ENCODE data around the gene RPL7A.

The RPL7A gene

DNA sequence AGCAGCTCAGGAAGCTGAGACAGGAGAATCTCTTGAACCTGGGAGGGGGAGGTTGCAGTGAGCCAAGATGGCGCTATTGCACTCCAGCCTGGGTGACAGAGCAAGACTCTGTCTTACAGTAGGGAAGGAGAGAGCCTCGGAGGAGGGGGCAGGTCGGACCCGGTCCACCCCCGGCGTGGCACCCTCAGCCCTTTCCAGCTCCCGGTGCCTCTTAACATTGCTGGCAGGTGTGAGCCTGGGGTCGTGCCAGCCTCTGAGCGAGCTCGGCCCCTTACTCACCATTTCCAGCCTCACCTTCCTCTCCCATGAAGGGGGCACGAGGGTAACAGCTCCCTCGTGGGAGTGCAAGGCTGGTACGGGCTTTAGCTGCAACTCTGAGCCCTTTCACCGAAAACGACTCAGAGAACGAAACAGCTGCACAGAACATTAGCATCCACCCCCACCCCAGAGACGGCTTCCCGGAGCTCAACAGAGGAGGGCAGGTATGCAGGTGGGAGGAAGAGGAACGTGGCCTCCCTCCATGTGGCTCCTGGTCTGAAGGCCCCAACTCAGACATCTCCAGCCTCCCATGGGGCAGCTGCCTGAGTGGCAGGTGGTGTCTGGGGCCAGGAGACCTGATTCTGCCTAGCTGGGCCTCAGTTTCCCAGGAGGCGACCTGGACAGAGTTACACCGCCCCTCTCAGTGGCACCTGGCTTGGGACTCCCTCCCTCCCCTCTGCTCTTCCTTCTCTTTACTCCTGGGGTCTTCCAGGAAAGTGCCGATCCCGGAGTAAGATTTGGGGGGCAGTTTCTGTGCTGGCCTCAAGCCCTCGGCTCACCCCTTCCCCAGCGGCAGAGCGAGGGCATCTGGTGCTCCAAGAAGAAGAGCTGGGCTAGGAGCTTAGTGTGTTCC is 44.5 kb upstream of the RPL7A start:
- Histone ChIP-seq H4K91ac (ENCODE audit: low read length) (no peak overlapping the region), H3K18ac (ENCODE audit: low read depth in 1 of 2, low read length in 2 of 2) (no peak overlapping the region), H3K9me3 (ENCODE audit: control insufficient read depth, low read length) (no peaks in the 10 kb centered on the region), H2AK5ac (ENCODE audit: low read length, severe bottlenecking) (no peak overlapping the region), H3K14ac (ENCODE audit: low read length in 2 of 2) (no peak overlapping the region), H2BK15ac (ENCODE audit: low read depth, poor library complexity, severe bottlenecking) (no peak overlapping the region), H3K4ac (ENCODE audit: low read depth in 1 of 2, low read length in 2 of 2) (no peak overlapping the region), H3K4me1 (ENCODE audit: control insufficient read depth, insufficient read depth, low read depth, low read length) (peaks cover 12% of the 10 kb centered on the region), H2BK5ac (ENCODE audit: low read depth, low read length, poor library complexity, severe bottlenecking) (no peak overlapping the region), H3K4me2 (ENCODE audit: low read length, poor library complexity, severe bottlenecking) (no peak overlapping the region), H3K27me3 (ENCODE audit: control insufficient read depth in 1 of 2, insufficient read depth in 1 of 2, low read length in 2 of 2) (peaks cover 6 to 66% of the 10 kb centered on the region in 2 experiments), H3K36me3 (ENCODE audit: control insufficient read depth in 1 of 2, insufficient read depth in 2 of 2, low read depth in 1 of 2, low read length in 2 of 2) (no peaks in the 10 kb centered on the region), H3K9ac (ENCODE audit: low read length) (no peak overlapping the region), H3K4me3 (ENCODE audit: insufficient read depth in 1 of 2, low read depth in 1 of 2, low read length in 2 of 2) (no peak overlapping the region), H3K23ac (ENCODE audit: low read length in 2 of 2) (no peak overlapping the region), H3K79me1 (replicated peaks; ENCODE audit: low read length, poor library complexity, severe bottlenecking) (no peaks in the 10 kb centered on the region), H2BK12ac (ENCODE audit: low read length in 2 of 2) (no peak overlapping the region), H3K27ac (ENCODE audit: low read length, poor library complexity, severe bottlenecking) (no peak overlapping the region), H2BK120ac (ENCODE audit: low read depth, low read length) (no peak overlapping the region), H4K8ac (ENCODE audit: low read length) (no peak overlapping the region), H2AFZ (ENCODE audit: low read depth, low read length) (no peak overlapping the region)
- no peak for DNase-seq
- 74% methylated on average over 20 of the region's 26 CpGs for WGBS

- no peak for DNase-seq
- no peaks in the 10 kb centered on the region for H3K79me1 ChIP-seq (replicated peaks; ENCODE audit: low read length, poor library complexity, severe bottlenecking)
- no peak overlapping the region for H3K23ac ChIP-seq (ENCODE audit: low read length in 2 of 2)
- no peak overlapping the region for H3K4ac ChIP-seq (ENCODE audit: low read depth in 1 of 2, low read length in 2 of 2)
- no peak overlapping the region for H3K27ac ChIP-seq (ENCODE audit: low read length, poor library complexity, severe bottlenecking)
- no peaks in the 10 kb centered on the region for H3K36me3 ChIP-seq (ENCODE audit: control insufficient read depth in 1 of 2, insufficient read depth in 2 of 2, low read depth in 1 of 2, low read length in 2 of 2)
- no peak overlapping the region for H3K14ac ChIP-seq (ENCODE audit: low read length in 2 of 2)
- H3K4me2 ChIP-seq (ENCODE audit: low read length, poor library complexity, severe bottlenecking), result no peak overlapping the region
- H3K9me3 ChIP-seq (ENCODE audit: control insufficient read depth, low read length), result no peaks in the 10 kb centered on the region
- H3K9ac ChIP-seq (ENCODE audit: low read length), result no peak overlapping the region
- no peak overlapping the region for H2BK5ac ChIP-seq (ENCODE audit: low read depth, low read length, poor library complexity, severe bottlenecking)
- H3K18ac ChIP-seq (ENCODE audit: low read depth in 1 of 2, low read length in 2 of 2), result no peak overlapping the region
- peaks cover 3 to 63% of the 10 kb centered on the region in 2 experiments for H3K27me3 ChIP-seq (ENCODE audit: control insufficient read depth in 1 of 2, insufficient read depth in 1 of 2, low read length in 2 of 2)
- H2BK15ac ChIP-seq (ENCODE audit: low read depth, poor library complexity, severe bottlenecking), result no peak overlapping the region
- H2AFZ ChIP-seq (ENCODE audit: low read depth, low read length), result no peak overlapping the region
- no peak overlapping the region for H2BK120ac ChIP-seq (ENCODE audit: low read depth, low read length)
- peaks cover 12% of the 10 kb centered on the region for H3K4me1 ChIP-seq (ENCODE audit: control insufficient read depth, insufficient read depth, low read depth, low read length)
- no peak overlapping the region for H4K91ac ChIP-seq (ENCODE audit: low read length)
- WGBS, result 82% methylated on average over 13 of the region's 13 CpGs
- no peak overlapping the region for H3K4me3 ChIP-seq (ENCODE audit: insufficient read depth in 1 of 2, low read depth in 1 of 2, low read length in 2 of 2)
- H2BK12ac ChIP-seq (ENCODE audit: low read length in 2 of 2), result no peak overlapping the region
- no peak overlapping the region for H4K8ac ChIP-seq (ENCODE audit: low read length)
- no peak overlapping the region for H2AK5ac ChIP-seq (ENCODE audit: low read length, severe bottlenecking)
Measured at GRCh38 chr9:133304158-133304470, 43.9 kb upstream of the RPL7A start.

- no peak overlapping the region for H3K4me3 ChIP-seq (ENCODE audit: insufficient read depth in 1 of 2, low read depth in 1 of 2, low read length in 2 of 2)
- 89% methylated on average over 38 of the region's 38 CpGs for WGBS
- H3K4ac ChIP-seq (ENCODE audit: low read depth in 1 of 2, low read length in 2 of 2), result no peak overlapping the region
- H3K18ac ChIP-seq (ENCODE audit: low read depth in 1 of 2, low read length in 2 of 2), result no peak overlapping the region
- H3K4me1 ChIP-seq (ENCODE audit: control insufficient read depth, insufficient read depth, low read depth, low read length), result peaks cover 12% of the 10 kb centered on the region
- H4K8ac ChIP-seq (ENCODE audit: low read length), result no peak overlapping the region
- no peak overlapping the region for H3K4me2 ChIP-seq (ENCODE audit: low read length, poor library complexity, severe bottlenecking)
- H2BK5ac ChIP-seq (ENCODE audit: low read depth, low read length, poor library complexity, severe bottlenecking), result no peak overlapping the region
- no peak overlapping the region for H2BK12ac ChIP-seq (ENCODE audit: low read length in 2 of 2)
- H3K79me1 ChIP-seq (replicated peaks; ENCODE audit: low read length, poor library complexity, severe bottlenecking), result no peaks in the 10 kb centered on the region
- H2BK15ac ChIP-seq (ENCODE audit: low read depth, poor library complexity, severe bottlenecking), result no peak overlapping the region
- H3K27ac ChIP-seq (ENCODE audit: low read length, poor library complexity, severe bottlenecking), result no peak overlapping the region
- no peak overlapping the region for H3K14ac ChIP-seq (ENCODE audit: low read length in 2 of 2)
- no peak overlapping the region for H4K91ac ChIP-seq (ENCODE audit: low read length)
- no peak overlapping the region for H3K23ac ChIP-seq (ENCODE audit: low read length in 2 of 2)
- no peak overlapping the region for H2AK5ac ChIP-seq (ENCODE audit: low read length, severe bottlenecking)
- no peaks in the 10 kb centered on the region for H3K9me3 ChIP-seq (ENCODE audit: control insufficient read depth, low read length)
- no peak overlapping the region for H2BK120ac ChIP-seq (ENCODE audit: low read depth, low read length)
- no peak for DNase-seq
- no peak overlapping the region for H3K9ac ChIP-seq (ENCODE audit: low read length)
- H2AFZ ChIP-seq (ENCODE audit: low read depth, low read length), result no peak overlapping the region
- no peaks in the 10 kb centered on the region for H3K36me3 ChIP-seq (ENCODE audit: control insufficient read depth in 1 of 2, insufficient read depth in 2 of 2, low read depth in 1 of 2, low read length in 2 of 2)
- H3K27me3 ChIP-seq (ENCODE audit: control insufficient read depth in 1 of 2, insufficient read depth in 1 of 2, low read length in 2 of 2), result peaks cover 3 to 64% of the 10 kb centered on the region in 2 experiments
Measured at GRCh38 chr9:133304477-133305377, 43.3 kb upstream of the RPL7A start.

DNA sequence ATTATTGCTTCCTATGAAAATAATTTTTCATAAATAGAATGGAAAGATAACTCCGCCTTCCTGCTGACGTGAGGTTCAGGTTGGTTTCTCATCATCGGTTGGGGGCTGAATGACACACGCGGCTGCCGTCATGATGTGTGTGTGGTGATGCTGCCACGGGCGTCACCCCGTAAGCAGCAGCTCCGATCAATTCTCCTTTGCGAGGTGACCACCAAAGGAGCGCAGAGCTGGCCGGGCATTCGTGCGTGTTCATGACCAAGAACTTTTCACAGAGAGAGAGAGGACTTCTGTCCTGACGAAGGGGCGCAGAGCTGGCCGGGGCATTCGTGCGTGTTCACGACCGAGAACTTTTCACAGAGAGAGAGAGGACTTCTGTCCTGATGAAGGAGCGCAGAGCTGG is 42.3 kb upstream of the RPL7A start:
- no peak overlapping the region for H3K4me2 ChIP-seq (ENCODE audit: low read length, poor library complexity, severe bottlenecking)
- H2BK5ac ChIP-seq (ENCODE audit: low read depth, low read length, poor library complexity, severe bottlenecking), result no peak overlapping the region
- no peak overlapping the region for H2BK15ac ChIP-seq (ENCODE audit: low read depth, poor library complexity, severe bottlenecking)
- no peak overlapping the region for H2AK5ac ChIP-seq (ENCODE audit: low read length, severe bottlenecking)
- H3K23ac ChIP-seq (ENCODE audit: low read length in 2 of 2), result no peak overlapping the region
- H3K4ac ChIP-seq (ENCODE audit: low read depth in 1 of 2, low read length in 2 of 2), result no peak overlapping the region
- no peak overlapping the region for H4K8ac ChIP-seq (ENCODE audit: low read length)
- no peaks in the 10 kb centered on the region for H3K79me1 ChIP-seq (replicated peaks; ENCODE audit: low read length, poor library complexity, severe bottlenecking)
- H3K27ac ChIP-seq (ENCODE audit: low read length, poor library complexity, severe bottlenecking), result no peak overlapping the region
- peaks cover 12% of the 10 kb centered on the region for H3K4me1 ChIP-seq (ENCODE audit: control insufficient read depth, insufficient read depth, low read depth, low read length)
- H3K4me3 ChIP-seq (ENCODE audit: insufficient read depth in 1 of 2, low read depth in 1 of 2, low read length in 2 of 2), result no peak overlapping the region
- no peak overlapping the region for H3K14ac ChIP-seq (ENCODE audit: low read length in 2 of 2)
- no peak overlapping the region for H3K9ac ChIP-seq (ENCODE audit: low read length)
- WGBS, result 86% methylated on average over 17 of the region's 23 CpGs
- H2BK120ac ChIP-seq (ENCODE audit: low read depth, low read length), result no peak overlapping the region
- H2BK12ac ChIP-seq (ENCODE audit: low read length in 2 of 2), result no peak overlapping the region
- H3K27me3 ChIP-seq (ENCODE audit: control insufficient read depth in 1 of 2, insufficient read depth in 1 of 2, low read length in 2 of 2), result peaks cover 3 to 62% of the 10 kb centered on the region in 2 experiments
- no peak overlapping the region for H3K18ac ChIP-seq (ENCODE audit: low read depth in 1 of 2, low read length in 2 of 2)
- H3K9me3 ChIP-seq (ENCODE audit: control insufficient read depth, low read length), result no peaks in the 10 kb centered on the region
- H2AFZ ChIP-seq (ENCODE audit: low read depth, low read length), result no peak overlapping the region
- H4K91ac ChIP-seq (ENCODE audit: low read length), result no peak overlapping the region
- no peak for DNase-seq
- no peaks in the 10 kb centered on the region for H3K36me3 ChIP-seq (ENCODE audit: control insufficient read depth in 1 of 2, insufficient read depth in 2 of 2, low read depth in 1 of 2, low read length in 2 of 2)

All from mesenchymal stem cell (in vitro differentiated cells and primary cell).